Measurements from ENCODE around the gene PTPN6. TPM values are rescaled to one million over a fixed set of nuclear protein-coding genes. Genes with fewer than 3 reads are reported as not detected.

The PTPN6 gene
- total RNA-seq, 2 donors from 2014 or later, result 320 to 609 TPM

DNA sequence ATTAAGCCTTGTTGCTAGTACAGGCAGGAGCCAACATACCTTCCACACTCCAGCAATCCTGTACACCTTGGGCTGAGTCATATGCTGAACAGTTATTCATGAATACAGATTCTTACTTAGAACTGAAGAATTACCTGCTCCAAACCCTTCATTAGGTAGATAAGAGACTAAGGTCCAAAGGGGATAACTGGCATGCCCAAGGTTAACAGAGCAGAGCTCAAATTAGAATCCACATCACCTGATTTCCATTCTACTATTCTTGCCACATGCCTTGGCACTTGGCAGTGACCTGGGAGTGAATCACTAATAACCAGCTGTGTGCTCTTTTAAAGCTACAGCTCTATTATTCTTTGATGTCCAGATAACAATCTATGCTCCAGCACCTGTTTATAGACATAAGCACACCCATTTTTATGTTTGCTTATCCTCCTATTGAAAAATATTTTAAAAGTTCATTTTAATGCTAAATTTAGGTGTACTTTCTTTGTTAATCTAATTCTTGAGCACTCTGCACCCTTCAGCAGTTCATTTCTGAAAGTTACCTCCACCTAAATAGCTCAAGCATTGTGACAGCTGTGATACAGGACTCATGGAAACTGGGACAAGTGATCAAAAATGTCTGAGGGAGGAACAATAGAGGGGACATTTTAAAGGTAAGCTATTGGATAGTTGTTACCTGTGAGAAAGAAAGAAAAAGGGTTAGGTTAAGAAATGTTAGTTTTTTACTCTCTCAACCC, 47.7 kb downstream of the PTPN6 start:
- H3K27ac Mint-ChIP-seq, result no peak overlapping the region
- peaks cover 9 to 16% of the 10 kb centered on the region in 2 donors for H3K36me3 Mint-ChIP-seq
- no peak for DNase-seq (ENCODE audit: low spot score in 2 of 2)
- no peak for ATAC-seq
- H3K9me3 Mint-ChIP-seq, result no peaks in the 10 kb centered on the region

DNA sequence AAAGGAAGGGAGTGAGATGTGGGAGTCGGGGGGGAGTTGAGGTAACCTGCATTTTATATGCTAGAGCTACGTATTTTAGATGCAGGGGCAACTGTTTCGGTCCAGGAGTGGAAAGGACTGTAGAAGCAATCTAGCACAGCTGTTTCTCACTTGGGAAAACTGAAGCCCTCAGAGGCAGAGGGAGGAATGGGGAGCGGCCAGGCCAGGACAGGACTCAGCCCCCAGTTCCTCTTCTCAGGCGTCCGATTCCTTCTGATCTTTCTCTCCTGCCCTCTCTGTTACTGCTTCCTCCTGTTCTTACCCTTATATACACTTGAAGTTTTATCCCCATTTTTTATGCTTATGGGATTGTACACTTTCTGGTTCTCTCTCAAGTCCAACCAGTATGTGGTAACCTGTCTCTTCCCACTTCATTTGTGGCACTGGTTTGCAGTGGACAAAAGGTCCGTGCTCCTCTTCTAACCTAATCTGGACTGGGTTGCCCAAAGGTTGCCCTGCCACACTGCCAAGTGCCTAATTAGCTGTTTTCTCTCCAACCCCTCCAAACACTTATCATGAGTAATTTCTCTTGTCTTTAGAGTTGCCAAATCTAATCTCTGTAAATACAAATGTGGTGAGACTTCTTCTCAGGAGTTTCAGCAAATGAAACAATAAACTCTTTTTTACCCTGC, 50.9 kb downstream of the PTPN6 start:
- H3K27ac Mint-ChIP-seq, result no peak overlapping the region
- no peaks in the 10 kb centered on the region for H3K36me3 Mint-ChIP-seq
- H3K9me3 Mint-ChIP-seq, result no peaks in the 10 kb centered on the region
- no peak for ATAC-seq
- DNase-seq (ENCODE audit: low spot score in 2 of 2), result no peak

DNA sequence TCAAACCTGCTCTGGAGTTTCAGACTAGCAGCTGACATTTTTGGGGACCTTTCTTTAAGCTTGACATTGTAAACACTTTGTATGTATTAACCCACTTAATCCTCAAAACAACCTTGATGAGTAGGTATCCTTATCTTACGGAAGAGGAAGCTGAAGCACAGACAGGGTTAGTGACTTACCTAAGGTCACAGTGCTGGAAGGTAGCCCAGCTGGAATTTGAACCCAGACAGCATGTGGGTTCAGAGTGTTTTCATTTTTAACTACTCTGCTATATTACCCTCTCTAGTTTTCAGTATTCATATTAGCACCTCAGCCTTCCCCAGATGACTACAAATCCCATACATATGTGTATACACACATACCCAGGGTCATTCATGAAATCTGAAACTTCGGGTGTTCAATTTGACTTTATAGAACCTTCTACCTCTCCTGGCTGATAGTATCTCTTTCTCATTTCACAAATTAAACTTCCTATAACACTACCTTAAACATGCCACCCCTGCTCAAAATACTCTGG, 53.2 kb downstream of the PTPN6 start:
- ATAC-seq (peak in 1 of 2 donors; percentile 28), DNase-seq (ENCODE audit: low spot score in 2 of 2) (no peak)
- Mint-ChIP-seq H3K36me3 (no peaks in the 10 kb centered on the region), H3K27ac (no peak overlapping the region), H3K9me3 (no peaks in the 10 kb centered on the region)

DNA sequence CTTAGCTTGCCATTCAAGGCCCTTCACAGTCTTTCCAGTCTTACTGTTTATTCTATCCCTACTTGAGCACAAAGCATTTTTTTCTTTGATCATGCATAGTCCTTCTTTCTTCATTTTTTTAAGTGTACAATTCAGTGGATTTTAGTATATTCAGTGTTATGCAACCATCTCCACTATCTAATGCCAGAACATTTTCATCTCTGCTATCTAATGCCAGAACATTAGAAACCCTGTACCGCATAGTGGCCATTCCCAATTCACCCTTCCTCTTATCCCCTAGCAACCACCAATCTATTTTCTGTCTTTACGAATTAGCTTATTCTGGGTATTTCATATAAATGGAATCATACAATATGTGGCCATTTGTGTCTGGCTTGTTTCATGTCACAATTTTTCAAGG, 53.7 kb downstream of the PTPN6 start:
- H3K36me3 Mint-ChIP-seq, result no peaks in the 10 kb centered on the region
- H3K9me3 Mint-ChIP-seq, result no peaks in the 10 kb centered on the region
- DNase-seq (ENCODE audit: low spot score in 2 of 2), result no peak
- H3K27ac Mint-ChIP-seq, result no peak overlapping the region
- no peak for ATAC-seq

DNA sequence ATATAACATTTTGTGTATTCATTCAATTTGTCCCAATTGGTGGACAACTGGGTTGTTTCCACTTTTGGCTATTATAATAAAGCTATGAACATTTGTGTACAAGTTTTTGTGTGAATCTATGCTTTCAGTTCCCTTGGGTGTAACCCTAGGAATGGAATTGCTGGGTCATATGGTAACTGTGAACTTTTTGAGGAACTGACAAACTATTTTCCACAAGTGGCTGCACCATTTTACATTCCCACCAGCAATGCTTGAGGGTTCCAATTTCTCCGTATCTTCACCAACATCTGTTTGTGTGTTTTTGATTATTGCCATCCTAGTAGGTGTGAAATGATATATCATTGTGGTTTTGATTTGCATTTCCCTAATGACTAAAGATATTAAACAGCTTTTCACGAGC, 54.2 kb downstream of the PTPN6 start:
- H3K27ac Mint-ChIP-seq, result no peak overlapping the region
- DNase-seq (ENCODE audit: low spot score in 2 of 2) (no peak), ATAC-seq (no peak)
- H3K36me3 Mint-ChIP-seq, result no peaks in the 10 kb centered on the region
- no peaks in the 10 kb centered on the region for H3K9me3 Mint-ChIP-seq

DNA sequence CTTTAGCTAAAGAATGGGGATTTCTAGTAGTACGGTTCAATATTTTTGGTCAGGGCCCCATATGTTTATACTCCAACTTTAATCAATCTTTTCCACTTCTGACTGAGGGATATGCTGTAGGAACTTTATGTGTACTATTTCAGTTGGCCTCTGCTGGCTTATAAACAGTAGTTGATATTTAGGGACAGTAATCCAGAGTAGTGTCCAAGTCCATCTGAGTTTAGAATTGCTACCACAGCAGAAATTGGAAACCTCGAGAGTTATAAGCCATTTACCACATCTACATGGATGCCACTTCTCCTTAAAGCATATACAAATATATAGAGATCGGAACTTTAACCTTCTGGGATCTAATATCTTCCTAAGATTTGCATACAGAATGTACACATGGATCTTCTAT, 55.5 kb downstream of the PTPN6 start:
- DNase-seq (ENCODE audit: low spot score in 2 of 2), result no peak
- Mint-ChIP-seq H3K36me3 (no peaks in the 10 kb centered on the region), H3K9me3 (no peaks in the 10 kb centered on the region), H3K27ac (no peak overlapping the region)
- no peak for ATAC-seq

DNA sequence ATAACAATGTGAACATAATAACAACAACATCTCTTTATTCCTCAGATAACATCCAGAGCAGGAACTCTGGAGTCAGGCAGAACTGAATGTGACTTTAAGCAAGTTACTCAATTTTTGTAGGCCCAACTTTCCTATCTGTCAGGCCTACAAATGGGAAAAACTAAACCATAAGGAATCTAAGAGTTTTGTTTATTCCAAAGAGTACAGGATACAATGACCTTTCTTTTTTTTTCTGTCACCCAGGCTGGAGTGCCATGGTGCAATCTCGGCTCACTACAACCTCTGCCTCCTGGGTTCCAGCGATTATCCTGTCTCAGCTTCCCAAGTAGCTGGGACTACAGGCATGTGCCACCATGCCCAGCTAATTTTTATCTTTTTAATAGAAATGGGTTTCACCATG, 57.7 kb downstream of the PTPN6 start:
- no peaks in the 10 kb centered on the region for H3K9me3 Mint-ChIP-seq
- no peaks in the 10 kb centered on the region for H3K36me3 Mint-ChIP-seq
- no peak overlapping the region for H3K27ac Mint-ChIP-seq
- DNase-seq (ENCODE audit: low spot score in 2 of 2) (no peak), ATAC-seq (no peak)

DNA sequence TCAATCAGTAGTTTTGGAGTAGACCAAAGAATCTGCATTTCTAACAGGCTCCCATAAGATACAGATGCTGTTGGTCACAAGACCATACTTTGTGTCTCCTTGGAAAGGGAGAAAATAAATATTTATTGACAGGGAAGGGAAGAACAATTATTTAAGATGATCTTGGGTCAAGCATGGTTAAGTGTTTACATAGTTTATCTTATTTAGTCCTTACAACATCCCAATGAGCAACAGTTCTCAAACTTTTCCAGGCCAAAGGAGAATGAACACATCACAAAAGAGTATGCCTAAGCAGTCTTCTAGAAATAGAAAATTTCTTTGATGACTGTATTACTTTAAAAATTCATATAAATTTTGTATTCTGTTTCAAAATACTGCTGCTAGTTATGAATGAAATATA, 58.4 kb downstream of the PTPN6 start:
- no peak overlapping the region for H3K27ac Mint-ChIP-seq
- H3K36me3 Mint-ChIP-seq, result no peaks in the 10 kb centered on the region
- DNase-seq (ENCODE audit: low spot score in 2 of 2) (no peak), ATAC-seq (no peak)
- H3K9me3 Mint-ChIP-seq, result no peaks in the 10 kb centered on the region

Other genes starting within 250 kb of the PTPN6 start
- 10 to 100 TPM; 34.2 to 42.9 TPM for gene COPS7A, start 227.3 kb upstream of the PTPN6 start, total RNA-seq
- 100 to 1,000 TPM; 149 to 275 TPM for gene MLF2, start 198.2 kb upstream of the PTPN6 start, total RNA-seq
- 100 to 1,000 TPM in 1 of 2 donors, 10 to 100 TPM in 1; 76.0 to 163 TPM for gene PTMS, start 185.0 kb upstream of the PTPN6 start, total RNA-seq
- gene LAG3, start 178.8 kb upstream of the PTPN6 start, total RNA-seq, result 100 to 1,000 TPM in 1 of 2 donors, 10 to 100 TPM in 1; 71.3 to 117 TPM
- gene CD4, start 161.8 kb upstream of the PTPN6 start, total RNA-seq, result 100 to 1,000 TPM; 165 to 244 TPM
- gene GPR162, start 129.5 kb upstream of the PTPN6 start, total RNA-seq, result under 1 TPM; 0.46 to 0.60 TPM
- 1 to 10 TPM in 1 of 2 donors, under 1 TPM in 1; 0.82 to 3.0 TPM for gene P3H3, start 122.9 kb upstream of the PTPN6 start, total RNA-seq
- 1 to 10 TPM in 1 of 2 donors, under 1 TPM in 1; 0.25 to 1.8 TPM for gene GNB3, start 110.4 kb upstream of the PTPN6 start, total RNA-seq
- 100 to 1,000 TPM; 110 to 147 TPM for gene CDCA3, start 100.1 kb upstream of the PTPN6 start, total RNA-seq
- gene USP5, start 99.2 kb upstream of the PTPN6 start, total RNA-seq, result 100 to 1,000 TPM; 132 to 166 TPM
- gene TPI1, start 83.8 kb upstream of the PTPN6 start, total RNA-seq, result 1,000 to 10,000 TPM in 1 of 2 donors, 100 to 1,000 TPM in 1; 694 to 1,875 TPM
- 10 to 100 TPM in 1 of 2 donors, 1 to 10 TPM in 1; 1.4 to 11.7 TPM for gene SPSB2, start 78.1 kb upstream of the PTPN6 start, total RNA-seq
- 10 to 100 TPM in 1 of 2 donors, 1 to 10 TPM in 1; 4.0 to 10.7 TPM for gene LRRC23, start 46.5 kb upstream of the PTPN6 start, total RNA-seq
- 100 to 1,000 TPM; 264 to 314 TPM for gene ENO2, start 36.8 kb upstream of the PTPN6 start, total RNA-seq
- 10 to 100 TPM; 29.9 to 73.5 TPM for gene ATN1, start 23.4 kb upstream of the PTPN6 start, total RNA-seq
- gene RNU7-1, start 7.5 kb upstream of the PTPN6 start, total RNA-seq, result not detected
- gene C12orf57, start 7.3 kb upstream of the PTPN6 start, total RNA-seq, result 100 to 1,000 TPM; 229 to 609 TPM
- 100 to 1,000 TPM; 387 to 423 TPM for gene PHB2, start 19.3 kb downstream of the PTPN6 start, total RNA-seq
- 10 to 100 TPM; 69.0 to 76.3 TPM for gene EMG1, start 19.6 kb downstream of the PTPN6 start, total RNA-seq
- gene LPCAT3, start 67.1 kb downstream of the PTPN6 start, total RNA-seq, result 10 to 100 TPM; 22.0 to 31.9 TPM
- gene C1S, start 109.4 kb downstream of the PTPN6 start, total RNA-seq, result 10 to 100 TPM in 1 of 2 donors, 1 to 10 TPM in 1; 4.8 to 21.9 TPM
- gene C1R, start 141.1 kb downstream of the PTPN6 start, total RNA-seq, result 1 to 10 TPM; 3.9 to 5.6 TPM
- 10 to 100 TPM; 18.6 to 21.8 TPM for gene C1RL, start 157.9 kb downstream of the PTPN6 start, total RNA-seq
- gene RBP5, start 177.5 kb downstream of the PTPN6 start, total RNA-seq, result not detected
- gene CLSTN3, start 179.0 kb downstream of the PTPN6 start, total RNA-seq, result 10 to 100 TPM; 36.8 to 57.0 TPM
- gene PEX5, start 238.3 kb downstream of the PTPN6 start, total RNA-seq, result 10 to 100 TPM; 18.1 to 37.4 TPM

Measured in activated naive CD4-positive, alpha-beta T cell treated with anti-CD3 and anti-CD28 coated beads, Interleukin-2, amount 50 U/mL, for 72 hours (primary cell).